Measurements from ENCODE around the gene MSMP. TPM values are rescaled to one million over a fixed set of nuclear protein-coding genes. Genes with fewer than 3 reads are reported as not detected.

The MSMP gene
- total RNA-seq, 1 donor from 2014 or later, result not detected

GRCh38 chr9:35726931-35727330 is 27.1 kb downstream of the MSMP start:
- no peak overlapping the region for H3K4me3 ChIP-seq (ENCODE audit: low read depth, low read length)
- peak; percentile 51 for TF ChIP-seq CTCF (conservative IDR thresholded peaks at IDR 0.05; ENCODE audit: low read depth, low read length)
- no peak for DNase-seq (ENCODE audit: low read depth)

- DNase-seq (ENCODE audit: low read depth), result no peak
- H3K4me3 ChIP-seq (ENCODE audit: low read depth, low read length), result no peak overlapping the region
- TF ChIP-seq CTCF (conservative IDR thresholded peaks at IDR 0.05; ENCODE audit: low read depth, low read length), result no peak
Measured at GRCh38 chr9:35725362-35725761, 28.7 kb downstream of the MSMP start.

GRCh38 chr9:35723908-35724307 is 30.2 kb downstream of the MSMP start:
- TF ChIP-seq CTCF (conservative IDR thresholded peaks at IDR 0.05; ENCODE audit: low read depth, low read length), result no peak
- H3K4me3 ChIP-seq (ENCODE audit: low read depth, low read length), result no peak overlapping the region
- DNase-seq (ENCODE audit: low read depth), result no peak

GRCh38 chr9:35723426-35723825 is 30.6 kb downstream of the MSMP start:
- no peak for TF ChIP-seq CTCF (conservative IDR thresholded peaks at IDR 0.05; ENCODE audit: low read depth, low read length)
- DNase-seq (ENCODE audit: low read depth), result no peak
- no peak overlapping the region for H3K4me3 ChIP-seq (ENCODE audit: low read depth, low read length)

GRCh38 chr9:35719546-35719945 is 34.5 kb downstream of the MSMP start:
- no peak for TF ChIP-seq CTCF (conservative IDR thresholded peaks at IDR 0.05; ENCODE audit: low read depth, low read length)
- no peak for DNase-seq (ENCODE audit: low read depth)
- no peak overlapping the region for H3K4me3 ChIP-seq (ENCODE audit: low read depth, low read length)

- TF ChIP-seq CTCF (conservative IDR thresholded peaks at IDR 0.05; ENCODE audit: low read depth, low read length), result no peak
- no peak overlapping the region for H3K4me3 ChIP-seq (ENCODE audit: low read depth, low read length)
- no peak for DNase-seq (ENCODE audit: low read depth)
Measured at GRCh38 chr9:35718721-35719511, 35.2 kb downstream of the MSMP start.

Measured in epithelial cell of proximal tubule (primary cell).